Vein endothelial cell (primary cell): Measurements from ENCODE around the gene RAB20. TPM values are rescaled to one million over a fixed set of nuclear protein-coding genes. Genes with fewer than 3 reads are reported as not detected.

ENCODE experiments used
- total RNA-seq: library from RNA; depleted of rRNA; stranded (reverse); fragments of >200 nt; gene quantifications from 2 replicates; pipeline ENCODE4 v1.2.3, GENCODE V29; 2012

The RAB20 gene, protein sequence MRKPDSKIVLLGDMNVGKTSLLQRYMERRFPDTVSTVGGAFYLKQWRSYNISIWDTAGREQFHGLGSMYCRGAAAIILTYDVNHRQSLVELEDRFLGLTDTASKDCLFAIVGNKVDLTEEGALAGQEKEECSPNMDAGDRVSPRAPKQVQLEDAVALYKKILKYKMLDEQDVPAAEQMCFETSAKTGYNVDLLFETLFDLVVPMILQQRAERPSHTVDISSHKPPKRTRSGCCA
- total RNA-seq, result 0.33 and 0.67 TPM in 2 replicates

DNA sequence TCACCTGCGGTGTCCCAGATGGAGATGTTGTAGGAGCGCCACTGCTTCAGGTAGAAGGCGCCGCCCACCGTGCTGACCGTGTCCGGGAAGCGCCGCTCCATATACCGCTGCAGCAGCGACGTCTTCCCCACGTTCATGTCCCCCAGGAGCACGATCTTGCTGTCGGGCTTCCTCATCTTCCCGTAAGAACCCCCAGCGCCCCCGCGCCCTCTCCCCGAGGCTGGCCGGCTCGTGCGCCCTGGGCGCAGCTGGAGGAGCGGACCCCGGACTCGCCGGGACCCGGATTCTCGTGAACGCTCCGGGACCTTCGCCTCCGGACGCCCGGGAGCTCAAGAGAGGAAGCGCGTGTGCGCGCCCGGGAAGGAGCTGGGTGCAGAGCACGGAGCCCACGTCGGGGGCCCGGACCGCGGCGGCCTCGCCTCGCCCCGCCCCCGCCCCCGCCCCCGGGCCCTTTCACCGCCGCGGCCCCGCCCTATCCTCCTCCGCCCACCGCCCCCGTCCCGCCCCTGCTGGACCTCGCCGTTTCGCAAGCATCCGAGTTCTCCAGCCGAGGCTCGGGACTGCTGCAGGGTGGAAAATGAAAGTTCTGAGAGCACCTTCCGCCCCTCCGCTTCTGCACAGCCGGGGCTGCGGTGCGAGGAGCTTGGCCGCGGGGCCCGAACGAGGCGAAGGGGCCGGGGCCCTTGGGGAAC is at the start of gene RAB20:
Gene RAB20 (minus strand): TSS at position 379 of the 692 bp plus-strand sequence. CDS start 203 bp downstream, at position 176.

Other genes with a start within 250 kb of the RAB20 start
- gene NAXD, start 53.8 kb upstream of the RAB20 start, total RNA-seq, result 14.7 TPM in 2 replicates
- gene CARS2, start 144.4 kb upstream of the RAB20 start, total RNA-seq, result 41.5 and 50.3 TPM in 2 replicates
- 6.7 and 9.8 TPM in 2 replicates for gene ING1, start 152.0 kb upstream of the RAB20 start, total RNA-seq